ENCODE results near the gene LCA5L.

- TF ChIP-seq CTCF (IDR thresholded peaks at IDR 0.05) (no peak), POLR2A (IDR thresholded peaks at IDR 0.05) (no peak)
These were observed 21.0 kb upstream of the LCA5L start for GRCh38 chr21:39466584-39466983.

Data from adrenal gland (tissue), 5 donors.